ENCODE results near the gene C12orf60.
A peak's percentile ranks its signal among the peaks of the same experiment; 100 is the strongest.

The C12orf60 gene

DNA sequence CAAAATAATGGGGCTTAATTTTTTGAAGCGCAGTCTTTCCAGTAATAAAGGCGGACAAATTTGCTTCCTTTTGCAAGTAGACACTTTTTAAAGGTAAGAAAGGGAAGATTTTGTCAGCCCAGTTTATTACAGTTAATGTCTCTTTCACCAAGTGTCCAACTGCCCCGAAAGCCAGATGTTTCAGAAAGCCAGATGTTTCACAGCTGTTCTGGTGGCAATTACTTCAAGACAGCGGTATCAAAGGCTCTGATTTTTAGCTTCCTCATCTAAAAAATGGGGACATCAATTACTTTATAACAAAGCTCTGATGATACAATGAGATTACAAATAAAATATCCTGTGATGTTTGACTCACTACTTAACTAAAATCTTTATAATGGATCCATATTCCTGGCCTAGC, 1.2 kb upstream of the C12orf60 start:
- Histone ChIP-seq H3K4me3 (peak overlapping the region; percentile 82), H3K36me3 (peaks cover 21% of the 10 kb centered on the region), H4K20me1 (peaks cover 51% of the 10 kb centered on the region), H3K4me1 (peaks cover 30% of the 10 kb centered on the region), H3K27ac (no peak overlapping the region; the same call in 1 of the 2 replicates), H3K9ac (peak overlapping the region; percentile 88), H3K4me2 (peak overlapping the region; percentile 85), H3K27me3 (no peaks in the 10 kb centered on the region), H3K9me3 (no peaks in the 10 kb centered on the region)
- TF ChIP-seq Cebpa-rat (IDR thresholded peaks at IDR 0.05): no peak

DNA sequence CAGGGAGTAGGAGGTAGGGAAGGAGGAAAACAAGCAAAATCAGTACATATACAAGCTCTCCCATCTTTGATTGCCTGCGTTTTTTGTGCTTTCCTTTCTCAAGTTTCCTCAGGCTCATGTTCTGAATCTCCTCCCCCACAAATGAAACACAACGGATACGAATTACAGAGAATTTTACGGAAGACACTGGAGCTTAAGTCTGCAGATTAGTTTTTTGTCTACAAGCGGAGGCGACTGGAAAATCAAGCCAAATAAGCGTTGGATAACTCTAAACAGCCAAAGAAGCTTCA, 804 bp upstream of the C12orf60 start:
- Histone ChIP-seq H3K9ac (peak overlapping the region; percentile 88), H3K4me3 (peak overlapping the region; percentile 82), H3K36me3 (peaks cover 17% of the 10 kb centered on the region), H3K9me3 (no peaks in the 10 kb centered on the region), H4K20me1 (peaks cover 47% of the 10 kb centered on the region), H3K4me2 (peak overlapping the region; percentile 85), H3K27ac (peak overlapping the region; percentile 89), H3K4me1 (peaks cover 30% of the 10 kb centered on the region), H3K27me3 (no peaks in the 10 kb centered on the region)
- no peak for TF ChIP-seq Cebpa-rat (IDR thresholded peaks at IDR 0.05)

DNA sequence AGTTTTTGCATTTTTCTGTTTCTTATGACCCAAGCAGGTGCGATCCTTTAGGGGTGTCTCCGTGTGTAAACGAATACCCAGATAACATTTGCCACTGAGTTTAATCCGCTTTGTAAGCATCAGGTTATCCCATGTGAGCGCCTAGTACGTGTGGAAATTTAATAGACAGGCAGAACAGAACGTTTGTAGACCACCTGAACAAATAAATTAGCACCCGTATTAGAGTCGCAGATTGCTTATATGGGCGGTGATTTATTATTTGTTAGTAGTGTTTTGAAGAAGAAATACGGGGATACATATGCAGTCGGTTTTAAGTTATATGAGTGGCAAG, 325 bp downstream of the C12orf60 start:
- H3K36me3 ChIP-seq: peaks cover 7% of the 10 kb centered on the region
- peak overlapping the region; percentile 57 for H3K27ac ChIP-seq
- no peak for TF ChIP-seq Cebpa-rat (IDR thresholded peaks at IDR 0.05)
- H3K9me3 ChIP-seq: no peaks in the 10 kb centered on the region
- peak overlapping the region; percentile 82 for H3K4me3 ChIP-seq
- no peaks in the 10 kb centered on the region for H3K27me3 ChIP-seq
- peak overlapping the region; percentile 84 for H3K4me2 ChIP-seq
- H3K4me1 ChIP-seq: peaks cover 30% of the 10 kb centered on the region
- peak overlapping the region; percentile 88 for H3K9ac ChIP-seq
- peaks cover 36% of the 10 kb centered on the region for H4K20me1 ChIP-seq

DNA sequence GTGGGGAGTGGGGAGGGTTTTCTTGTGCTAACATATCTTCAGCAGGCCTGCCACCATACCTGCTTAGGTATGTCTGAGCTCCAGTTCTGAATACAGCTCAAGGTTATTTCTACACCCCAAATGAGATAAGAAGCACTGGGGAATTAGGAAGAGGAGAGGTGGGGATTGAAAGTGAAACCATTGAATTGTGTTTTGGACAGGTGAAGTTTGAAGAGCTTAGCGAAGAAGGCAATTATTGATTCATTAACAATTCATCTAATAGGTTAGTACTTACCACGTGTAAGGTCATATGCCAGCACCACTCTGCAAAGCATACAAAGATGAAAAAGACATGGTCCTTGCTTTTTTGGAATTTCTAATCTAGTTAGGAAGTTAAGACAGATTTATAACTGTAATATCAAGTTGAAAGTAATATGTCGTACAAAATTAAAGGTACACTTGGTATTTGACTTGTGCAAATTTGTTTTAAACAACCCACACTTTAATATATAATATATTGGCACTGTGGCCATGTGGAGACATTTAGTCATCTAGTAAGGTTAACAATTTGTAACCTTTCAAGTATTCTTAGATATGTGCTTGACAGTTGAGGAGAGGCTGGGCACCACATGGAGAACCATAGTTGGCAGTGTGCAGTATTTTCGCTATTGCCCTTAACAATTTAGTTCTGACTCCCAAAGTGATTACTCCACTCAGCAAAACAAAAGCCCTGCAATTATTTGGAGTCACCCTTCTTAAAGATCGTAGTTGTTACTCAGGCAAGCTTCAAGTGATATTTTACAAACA, 6.9 kb downstream of the C12orf60 start:
- Histone ChIP-seq H3K4me3 (no peak overlapping the region), H3K27ac (no peak overlapping the region), H3K4me1 (no peaks in the 10 kb centered on the region), H4K20me1 (no peaks in the 10 kb centered on the region), H3K27me3 (no peaks in the 10 kb centered on the region), H3K36me3 (no peaks in the 10 kb centered on the region), H3K9ac (no peak overlapping the region), H3K4me2 (no peak overlapping the region), H3K9me3 (no peaks in the 10 kb centered on the region)
- TF ChIP-seq Cebpa-rat (IDR thresholded peaks at IDR 0.05): no peak

DNA sequence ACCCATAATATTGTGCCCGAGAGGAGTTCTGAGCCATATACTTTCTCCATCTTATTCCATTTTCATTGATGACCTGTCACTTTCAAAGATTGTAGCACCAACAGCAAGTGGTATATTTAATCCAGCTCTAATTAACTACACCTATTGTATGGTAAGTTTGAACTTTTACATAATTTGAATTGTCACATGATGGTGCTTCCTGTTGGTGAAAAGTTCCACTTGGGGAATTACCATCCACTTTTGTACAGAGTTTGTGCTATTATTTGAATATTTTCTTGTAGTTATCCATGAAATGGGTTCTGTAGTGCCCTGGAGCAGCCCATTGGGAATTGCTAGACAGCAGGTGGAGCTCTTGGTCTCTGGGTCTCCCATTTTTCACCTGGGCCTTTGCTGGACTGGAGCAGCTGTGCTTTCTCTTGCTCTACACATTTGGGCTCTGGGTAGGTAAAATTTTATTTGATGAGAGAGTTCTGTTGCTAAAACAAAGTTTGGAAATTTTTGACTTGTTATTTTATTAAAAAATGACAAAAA, 7.5 kb downstream of the C12orf60 start:
- Histone ChIP-seq H3K36me3 (no peaks in the 10 kb centered on the region), H3K4me2 (no peak overlapping the region), H3K4me3 (no peak overlapping the region), H3K27me3 (no peaks in the 10 kb centered on the region), H4K20me1 (no peaks in the 10 kb centered on the region), H3K4me1 (no peaks in the 10 kb centered on the region), H3K27ac (no peak overlapping the region), H3K9ac (no peak overlapping the region), H3K9me3 (no peaks in the 10 kb centered on the region)
- no peak for TF ChIP-seq Cebpa-rat (IDR thresholded peaks at IDR 0.05)

DNA sequence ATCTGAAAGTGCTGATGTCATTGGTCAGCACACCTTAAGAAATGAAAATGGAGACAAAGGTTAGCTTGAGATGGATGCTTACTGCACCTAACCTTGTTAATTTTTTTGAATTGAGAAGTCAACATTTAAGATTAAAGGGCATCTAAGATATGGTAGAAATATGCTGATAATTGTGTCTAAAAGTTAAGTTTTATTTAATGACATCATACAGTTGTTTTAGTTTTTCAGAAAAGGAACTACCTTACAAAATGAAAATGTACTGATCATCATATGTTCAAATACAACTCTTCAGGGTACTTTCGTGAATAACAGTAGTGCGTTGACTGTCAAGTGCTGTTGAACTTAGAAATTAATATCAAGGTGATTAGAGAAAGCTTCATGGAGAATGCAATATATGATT, 8.0 kb downstream of the C12orf60 start:
- Histone ChIP-seq H3K27ac (no peak overlapping the region), H3K4me1 (no peaks in the 10 kb centered on the region), H4K20me1 (no peaks in the 10 kb centered on the region), H3K9ac (no peak overlapping the region), H3K27me3 (no peaks in the 10 kb centered on the region), H3K9me3 (no peaks in the 10 kb centered on the region), H3K4me2 (no peak overlapping the region), H3K36me3 (no peaks in the 10 kb centered on the region), H3K4me3 (no peak overlapping the region)
- no peak for TF ChIP-seq Cebpa-rat (IDR thresholded peaks at IDR 0.05)

DNA sequence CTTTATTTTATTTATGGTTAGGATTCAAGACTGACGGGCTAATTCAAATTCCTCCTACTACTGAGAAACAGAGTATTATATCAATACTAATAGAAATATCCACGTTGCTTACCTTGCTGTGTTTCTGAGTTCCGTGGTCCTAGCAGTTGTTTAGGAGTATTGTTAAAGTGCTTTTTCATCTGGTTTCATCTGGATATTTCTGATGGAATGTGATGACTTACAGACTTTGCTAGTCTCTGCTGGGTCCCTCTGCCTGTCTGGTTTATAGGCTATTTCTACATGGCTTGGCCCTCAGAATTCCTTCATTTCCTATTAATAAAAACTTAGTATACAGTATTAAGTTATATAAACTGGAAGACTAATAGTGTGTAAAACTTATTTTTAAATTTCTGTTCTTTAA, 10.5 kb downstream of the C12orf60 start, which contains the start of gene SMCO3:
SMCO3 (minus strand) TSS at position 169 of the 400 bp plus-strand sequence. CDS start 7,502 bp downstream, outside the sequence.
- no peak within 1 kb of the TSS for H3K4me3 ChIP-seq
- H3K36me3 ChIP-seq: no peaks in the 10 kb centered on the region
- H3K4me2 ChIP-seq: no peak within 1 kb of the TSS
- H3K4me1 ChIP-seq: no peaks in the 10 kb centered on the region
- no peak for TF ChIP-seq Cebpa-rat (IDR thresholded peaks at IDR 0.05)
- H3K27ac ChIP-seq: no peak within 1 kb of the TSS
- no peak within 1 kb of the TSS for H3K9ac ChIP-seq
- no peaks in the 10 kb centered on the region for H3K9me3 ChIP-seq
- no peaks in the 10 kb centered on the region for H3K27me3 ChIP-seq
- H4K20me1 ChIP-seq: no peaks in the 10 kb centered on the region

DNA sequence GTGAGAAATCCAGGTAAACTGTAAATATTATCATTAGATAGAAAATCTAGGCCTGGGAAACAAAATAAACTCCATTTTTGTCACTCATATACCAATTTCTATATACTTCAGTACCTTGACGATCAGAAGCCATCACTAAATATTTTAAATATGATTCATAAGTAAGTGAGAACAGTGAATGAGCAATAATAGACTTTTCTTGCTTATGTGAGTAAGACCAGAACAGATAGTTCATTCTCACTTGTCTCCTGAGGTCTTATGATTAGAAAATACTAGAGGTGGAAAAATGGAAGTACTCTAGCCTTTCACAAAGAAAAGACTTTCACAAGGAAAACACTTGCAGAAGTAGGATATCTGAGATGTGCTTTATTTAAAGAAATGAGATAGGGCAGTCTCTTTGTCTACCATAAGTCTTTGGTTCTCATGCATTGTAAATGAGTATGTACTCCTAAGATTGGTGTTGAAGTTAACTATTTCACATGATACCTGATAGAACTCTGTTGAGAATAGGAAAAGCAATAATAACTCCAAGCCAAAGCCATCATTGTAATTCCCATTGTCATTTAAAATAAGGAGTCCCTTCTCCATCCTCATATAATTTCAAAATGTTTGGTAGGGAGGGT, 20.7 kb downstream of the C12orf60 start:
- no peaks in the 10 kb centered on the region for H3K27me3 ChIP-seq
- no peak overlapping the region for H3K27ac ChIP-seq
- no peak overlapping the region for H3K9ac ChIP-seq
- H3K4me3 ChIP-seq: no peak overlapping the region
- H3K36me3 ChIP-seq: no peaks in the 10 kb centered on the region
- H3K4me2 ChIP-seq: no peak overlapping the region
- H3K9me3 ChIP-seq: no peaks in the 10 kb centered on the region
- TF ChIP-seq Cebpa-rat (IDR thresholded peaks at IDR 0.05): no peak
- no peaks in the 10 kb centered on the region for H3K4me1 ChIP-seq
- no peaks in the 10 kb centered on the region for H4K20me1 ChIP-seq

DNA sequence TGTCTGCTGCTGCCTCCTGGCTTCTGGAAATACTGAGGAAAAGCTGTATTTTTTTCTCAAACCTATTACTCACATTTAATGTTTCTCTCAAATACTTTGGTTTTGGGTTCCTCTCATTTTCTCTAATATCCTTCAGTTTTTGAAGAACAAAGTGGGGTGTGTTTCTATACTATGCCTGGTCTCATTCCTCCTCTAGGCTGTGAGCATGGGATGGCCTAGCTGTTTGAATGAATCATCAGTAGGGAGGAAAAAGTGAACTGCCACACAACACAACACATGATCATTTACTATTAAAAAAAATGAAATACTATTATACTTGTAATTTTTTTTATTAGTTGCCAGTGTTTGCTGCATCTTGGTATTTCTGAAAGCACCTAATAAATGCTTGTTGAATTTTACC, 21.8 kb downstream of the C12orf60 start:
- Histone ChIP-seq H3K36me3 (no peaks in the 10 kb centered on the region), H3K4me2 (no peak overlapping the region), H3K4me1 (no peaks in the 10 kb centered on the region), H3K9ac (no peak overlapping the region), H3K9me3 (no peaks in the 10 kb centered on the region), H3K27me3 (no peaks in the 10 kb centered on the region), H4K20me1 (no peaks in the 10 kb centered on the region), H3K4me3 (no peak overlapping the region), H3K27ac (no peak overlapping the region)
- no peak for TF ChIP-seq Cebpa-rat (IDR thresholded peaks at IDR 0.05)

DNA sequence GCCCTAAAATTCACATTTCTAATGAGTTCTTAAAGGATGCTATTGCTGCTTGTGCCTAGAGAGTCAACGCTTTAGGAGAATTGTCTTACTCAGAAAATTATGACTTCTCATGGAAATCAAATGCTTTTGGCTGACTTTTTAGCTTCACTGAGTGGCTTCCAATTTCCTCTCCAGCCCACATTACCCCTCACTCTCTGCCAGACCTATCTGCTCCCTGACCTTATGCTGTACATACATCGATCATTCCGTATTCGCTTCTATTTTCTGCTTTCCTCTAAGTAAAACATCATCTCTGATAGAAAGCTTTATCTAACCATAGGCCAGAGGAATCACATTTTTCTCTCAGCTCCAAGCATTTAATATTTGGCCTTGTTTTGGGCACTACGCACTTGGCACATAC, 23.0 kb downstream of the C12orf60 start:
- Histone ChIP-seq H3K9ac (no peak overlapping the region), H3K4me2 (no peak overlapping the region), H3K36me3 (no peaks in the 10 kb centered on the region), H3K27ac (no peak overlapping the region), H3K4me3 (no peak overlapping the region), H4K20me1 (no peaks in the 10 kb centered on the region), H3K9me3 (no peaks in the 10 kb centered on the region), H3K27me3 (no peaks in the 10 kb centered on the region), H3K4me1 (no peaks in the 10 kb centered on the region)
- TF ChIP-seq Cebpa-rat (IDR thresholded peaks at IDR 0.05): no peak
